Smooth muscle cell (in vitro differentiated cells): Measurements from ENCODE around the gene LLCFC1. TPM values are rescaled to one million over a fixed set of nuclear protein-coding genes. Genes with fewer than 3 reads are reported as not detected.

Experiments used
- DNase-seq: peaks from one replicate; lab custom pipeline; 2025; ENCODE audit not compliant: unreplicated experiment; lab: John Stamatoyannopoulos, UW
- H2AFZ ChIP-seq: fragments of 200-600 bp; sonication (generic); 2 replicates; pipeline ENCODE4 v1.6.0; 2016; ENCODE audit warnings: antibody characterized with exemption, low read depth, mild to moderate bottlenecking
- H3F3A ChIP-seq: fragments of 200-600 bp; sonication (generic); 2 replicates; pipeline ENCODE4 v1.6.0; 2017; ENCODE audit warnings: antibody characterized with exemption, low read depth
- H3K27ac ChIP-seq: fragments of 200-600 bp; sonication (generic); 2 replicates; pipeline ENCODE4 v1.5.1; 2016; ENCODE audit warnings: low read depth, mild to moderate bottlenecking
- H3K27me3 ChIP-seq: fragments of 200-600 bp; sonication (generic); 2 replicates; pipeline ENCODE4 v1.6.1; 2016; ENCODE audit warnings: low read depth, mild to moderate bottlenecking
- H3K36me3 ChIP-seq: fragments of 200-600 bp; sonication (generic); 2 replicates; pipeline ENCODE4 v1.5.1; 2016; ENCODE audit warnings: low read depth
- H3K4me1 ChIP-seq: fragments of 200-600 bp; sonication (generic); 2 replicates; pipeline ENCODE4 v1.5.1; 2016; ENCODE audit warnings: low read depth
- H3K4me2 ChIP-seq: fragments of 200-600 bp; sonication (generic); 2 replicates; pipeline ENCODE4 v1.6.0; 2016; ENCODE audit warnings: mild to moderate bottlenecking
- H3K4me3 ChIP-seq: fragments of 200-600 bp; sonication (generic); 2 replicates; pipeline ENCODE4 v1.5.1; 2016; ENCODE audit warnings: mild to moderate bottlenecking
- H3K79me2 ChIP-seq: fragments of 200-600 bp; sonication (generic); 2 replicates; pipeline ENCODE4 v1.6.0; 2016; ENCODE audit warnings: low read depth, mild to moderate bottlenecking
- H3K9ac ChIP-seq: fragments of 200-600 bp; sonication (generic); 2 replicates; pipeline ENCODE4 v1.6.0; 2016; ENCODE audit warnings: low read depth
- H3K9me3 ChIP-seq: fragments of 200-600 bp; sonication (generic); replicated peaks from 2 replicates; pipeline ENCODE4 v1.5.1; 2016; ENCODE audit warnings: low read depth
- H4K20me1 ChIP-seq: fragments of 200-600 bp; sonication (generic); 2 replicates; pipeline ENCODE4 v1.6.0; 2016; ENCODE audit warnings: low read depth
- CTCF ChIP-seq: fragments of 200-600 bp; sonication (generic); IDR thresholded peaks from 2 replicates; pipeline ENCODE4 v1.5.1; 2017; ENCODE audit warnings: borderline replicate concordance, mild to moderate bottlenecking, antibody characterized with exemption; ENCODE audit not compliant: insufficient read depth, poor library complexity, severe bottlenecking
- WGBS: methylation state at CpG from one replicate; pipeline ENCODE4 v1.1.7; 2016; ENCODE audit warnings: low lambda C conversion rate; 5-methylcytosine and 5-hydroxymethylcytosine counted together
- polyA plus RNA-seq: library from polyadenylated mRNA; unstranded; fragments of >200 nt; fragmentation: Nextera tagmentation; extraction: Ambion mirVana; gene quantifications from 2 replicates; pipeline ENCODE4 v1.2.1, GENCODE V29; 2016
- total RNA-seq: library from RNA; depleted of rRNA; stranded (reverse); fragments of >200 nt; gene quantifications from 2 replicates; pipeline ENCODE4 v1.2.3, GENCODE V29; 2014

The LLCFC1 gene
- total and polyA plus RNA-seq, 2 experiments from 2014 or later, result not detected

GRCh38 chr7:142898377-142899170 is 40.7 kb upstream of the LLCFC1 start:
- no peaks in the 10 kb centered on the region for H3K9me3 ChIP-seq
- H3K27ac ChIP-seq, result no peak overlapping the region
- no peak overlapping the region for H3K4me3 ChIP-seq
- no peak overlapping the region for H3K9ac ChIP-seq
- H3F3A ChIP-seq, result no peaks in the 10 kb centered on the region
- no peaks in the 10 kb centered on the region for H4K20me1 ChIP-seq
- H3K79me2 ChIP-seq, result no peaks in the 10 kb centered on the region
- H3K36me3 ChIP-seq, result no peaks in the 10 kb centered on the region
- DNase-seq, result no peak
- TF ChIP-seq CTCF, result no peak
- H3K4me2 ChIP-seq, result no peak overlapping the region
- peaks cover 6% of the 10 kb centered on the region for H3K27me3 ChIP-seq
- WGBS, result 80% methylated on average over 3 of the region's 3 CpGs
- H3K4me1 ChIP-seq, result no peaks in the 10 kb centered on the region
- no peak overlapping the region for H2AFZ ChIP-seq

DNA sequence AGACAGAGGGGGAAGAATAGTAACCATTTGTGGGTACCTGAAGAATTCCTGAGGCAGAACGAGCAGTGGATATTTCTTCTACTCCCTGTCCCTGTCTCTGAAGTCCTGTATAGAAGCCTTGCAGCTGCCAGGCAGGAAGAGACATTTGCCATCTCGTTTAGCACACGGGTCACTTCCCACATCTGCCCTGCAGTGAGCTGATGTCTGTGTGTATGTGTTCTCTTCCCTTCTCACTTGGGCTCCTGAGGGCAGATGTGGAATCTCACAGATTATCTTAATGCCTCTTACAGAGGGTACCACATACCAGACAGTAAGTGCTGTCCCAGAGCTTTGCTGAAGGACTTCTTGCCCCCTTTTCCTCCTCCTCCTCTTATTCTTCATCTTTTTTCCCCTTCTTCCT is 39.6 kb upstream of the LLCFC1 start:
- Histone ChIP-seq H3K36me3 (no peaks in the 10 kb centered on the region), H3K9ac (no peak overlapping the region), H3K4me1 (no peaks in the 10 kb centered on the region), H3K27me3 (peaks cover 6% of the 10 kb centered on the region), H3K79me2 (no peaks in the 10 kb centered on the region), H3K27ac (no peak overlapping the region), H3K4me2 (no peak overlapping the region), H3K9me3 (no peaks in the 10 kb centered on the region), H4K20me1 (no peaks in the 10 kb centered on the region), H3K4me3 (no peak overlapping the region), H2AFZ (no peak overlapping the region), H3F3A (no peaks in the 10 kb centered on the region)
- TF ChIP-seq CTCF, result no peak
- WGBS, result 78% methylated on average over 3 of the region's 3 CpGs
- DNase-seq, result no peak

GRCh38 chr7:142901426-142902259 is 37.6 kb upstream of the LLCFC1 start:
- Histone ChIP-seq H3K4me2 (no peak overlapping the region), H3K36me3 (no peaks in the 10 kb centered on the region), H3K4me1 (no peaks in the 10 kb centered on the region), H2AFZ (no peak overlapping the region), H3K27ac (no peak overlapping the region), H4K20me1 (no peaks in the 10 kb centered on the region), H3K4me3 (no peak overlapping the region), H3F3A (no peaks in the 10 kb centered on the region), H3K27me3 (peaks cover 6% of the 10 kb centered on the region), H3K79me2 (no peaks in the 10 kb centered on the region), H3K9ac (no peak overlapping the region), H3K9me3 (peaks cover 3% of the 10 kb centered on the region)
- no peak for DNase-seq
- WGBS, result 88% methylated on average over 15 of the region's 15 CpGs
- no peak for TF ChIP-seq CTCF
